ENCODE results near the gene NEDD4.

- TF ChIP-seq SIX5 (IDR thresholded peaks at IDR 0.05; ENCODE audit: low read depth, low read length, severe bottlenecking) (no peak), CTCF (IDR thresholded peaks at IDR 0.05 in 2 of 3, conservative IDR thresholded peaks at IDR 0.05 in 1 of 3; ENCODE audit: control insufficient read depth in 2 of 3, extremely low read depth in 1 of 3, insufficient read depth in 1 of 3, low read depth in 3 of 3, low read length in 3 of 3) (no peak), EP300 (IDR thresholded peaks at IDR 0.05; ENCODE audit: borderline replicate concordance in 1 of 2, control insufficient read depth in 1 of 2, low read depth in 2 of 2, low read length in 2 of 2) (no peak), POLR2AphosphoS5 (IDR thresholded peaks at IDR 0.05; ENCODE audit: low read length) (no peak), MAX (IDR thresholded peaks at IDR 0.05; ENCODE audit: low read depth, low read length) (no peak), MYC (IDR thresholded peaks at IDR 0.05; ENCODE audit: insufficient read depth, insufficient read length, insufficient replicate concordance, low read length, severe bottlenecking) (no peak), BHLHE40 (IDR thresholded peaks at IDR 0.05; ENCODE audit: borderline replicate concordance in 1 of 2, low read depth in 2 of 2, low read length in 1 of 2) (no peak), RUNX3 (IDR thresholded peaks at IDR 0.05; ENCODE audit: low read length) (no peak), BCL11A (IDR thresholded peaks at IDR 0.05; ENCODE audit: low read depth, low read length) (no peak), EZH2 (IDR thresholded peaks at IDR 0.05; ENCODE audit: borderline replicate concordance, control insufficient read depth, low read depth, low read length) (no peak), JUND (IDR thresholded peaks at IDR 0.05; ENCODE audit: low read depth, low read length) (no peak)
Observed at GRCh38 chr15:55993804-55994560, 570 bp upstream of the NEDD4 start.

All from GM12878 (cell line).